ENCODE data around the gene MPHOSPH9.
"Not testable (repeated sequence)": the region's sequence is repeated elsewhere in the genome, so short reads cannot be mapped to it uniquely, and the experiment has no call there.

MPHOSPH9 gene

GRCh38 chr12:123227581-123228258 is 5.2 kb downstream of the MPHOSPH9 start:
- DNase-seq: no peak

- DNase-seq: no peak
These were observed 7.5 kb downstream of the MPHOSPH9 start for GRCh38 chr12:123225443-123225842.

GRCh38 chr12:123223241-123223668 is 9.7 kb downstream of the MPHOSPH9 start:
- no peak for DNase-seq

GRCh38 chr12:123207815-123208214 is 25.1 kb downstream of the MPHOSPH9 start:
- not testable (repeated sequence) for DNase-seq

- DNase-seq: not testable (repeated sequence)
These were observed 26.1 kb downstream of the MPHOSPH9 start for GRCh38 chr12:123206794-123207193.

- no peak for DNase-seq
These were observed 32.5 kb downstream of the MPHOSPH9 start for GRCh38 chr12:123200414-123200813.

GRCh38 chr12:123199936-123200335 is 33.0 kb downstream of the MPHOSPH9 start:
- no peak for DNase-seq

GRCh38 chr12:123187637-123188036 is 45.3 kb downstream of the MPHOSPH9 start:
- DNase-seq: no peak

GRCh38 chr12:123180171-123180570 is 52.8 kb downstream of the MPHOSPH9 start:
- no peak for DNase-seq

GRCh38 chr12:123171967-123172366 is 61.0 kb downstream of the MPHOSPH9 start:
- no peak for DNase-seq

- no peak for DNase-seq
These were observed 65.6 kb downstream of the MPHOSPH9 start for GRCh38 chr12:123167329-123167728.

GRCh38 chr12:123165537-123165936 is 67.4 kb downstream of the MPHOSPH9 start:
- no peak for DNase-seq

GRCh38 chr12:123164710-123165261 is 68.2 kb downstream of the MPHOSPH9 start:
- no peak for DNase-seq

- no peak for DNase-seq
These were observed 68.7 kb downstream of the MPHOSPH9 start for GRCh38 chr12:123164222-123164621.

GRCh38 chr12:123163227-123163626 is 69.7 kb downstream of the MPHOSPH9 start:
- no peak for DNase-seq

GRCh38 chr12:123160801-123161487 is 72.0 kb downstream of the MPHOSPH9 start:
- DNase-seq: no peak

GRCh38 chr12:123153906-123154305 is 79.0 kb downstream of the MPHOSPH9 start:
- DNase-seq: no peak

GRCh38 chr12:123152833-123153232 is 80.1 kb downstream of the MPHOSPH9 start:
- DNase-seq: no peak

- no peak for DNase-seq
These were observed 81.2 kb downstream of the MPHOSPH9 start for GRCh38 chr12:123151457-123152454.

- DNase-seq: peak; percentile 19 to 28
These were observed 82.0 kb downstream of the MPHOSPH9 start, which contains the start of gene PITPNM2 for GRCh38 chr12:123150744-123151456. PITPNM2 (minus strand) TSS chr12:123151090; CDS start chr12:123034590, 116,500 bp downstream.

- DNase-seq: no peak
These were observed 82.6 kb downstream of the MPHOSPH9 start for GRCh38 chr12:123150275-123150743.
